Fibroblast of skin of right quadriceps (primary cell): ENCODE measurements around the gene CCDC106.

ENCODE experiments used
- DNase-seq: peaks from one replicate; pipeline ENCODE4 v3.0.0-alpha.2; 2013

The CCDC106 gene

GRCh38 chr19:55671054-55671378, 23.0 kb downstream of the CCDC106 start:
- no peak for DNase-seq

GRCh38 chr19:55672418-55672817, 24.4 kb downstream of the CCDC106 start:
- peak; percentile 15 for DNase-seq

GRCh38 chr19:55673465-55673864, 25.5 kb downstream of the CCDC106 start:
- no peak for DNase-seq

DNA sequence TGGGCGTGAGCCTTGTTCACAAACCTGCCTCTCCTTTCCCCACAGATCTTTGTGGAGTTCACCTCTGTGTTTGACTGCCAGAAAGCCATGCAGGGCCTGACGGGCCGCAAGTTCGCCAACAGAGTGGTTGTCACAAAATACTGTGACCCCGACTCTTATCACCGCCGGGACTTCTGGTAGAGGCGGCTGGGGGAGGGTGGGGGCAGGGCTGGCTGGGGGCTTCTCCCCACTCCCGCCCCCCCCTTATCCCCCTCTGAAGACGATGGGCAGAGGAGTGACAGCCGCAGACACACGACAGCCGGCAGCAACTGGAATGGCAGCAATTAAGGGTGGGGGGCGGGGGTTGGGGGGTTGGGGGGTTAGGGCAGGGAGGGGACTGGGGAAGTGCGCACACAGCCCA, 25.9 kb downstream of the CCDC106 start:
- DNase-seq, result no peak

DNA sequence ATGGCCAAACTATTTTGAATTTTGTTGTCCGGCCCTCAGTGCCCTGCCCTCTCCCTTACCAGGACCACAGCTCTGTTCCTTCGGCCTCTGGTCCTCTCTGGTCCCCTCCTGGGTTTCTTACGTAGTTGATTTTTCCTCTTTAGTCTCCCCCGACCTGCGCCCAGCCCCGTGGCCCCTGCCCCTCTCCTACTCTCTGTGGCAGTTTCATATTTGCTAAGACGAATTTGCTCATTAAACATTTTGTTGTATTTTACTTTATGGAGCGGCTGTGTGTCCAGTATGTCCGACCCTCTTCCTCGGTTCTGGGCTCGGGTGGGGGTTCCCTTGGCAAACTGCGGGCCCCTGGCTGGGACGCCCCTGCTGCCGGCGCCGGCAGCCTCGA, 26.4 kb downstream of the CCDC106 start:
- no peak for DNase-seq

DNA sequence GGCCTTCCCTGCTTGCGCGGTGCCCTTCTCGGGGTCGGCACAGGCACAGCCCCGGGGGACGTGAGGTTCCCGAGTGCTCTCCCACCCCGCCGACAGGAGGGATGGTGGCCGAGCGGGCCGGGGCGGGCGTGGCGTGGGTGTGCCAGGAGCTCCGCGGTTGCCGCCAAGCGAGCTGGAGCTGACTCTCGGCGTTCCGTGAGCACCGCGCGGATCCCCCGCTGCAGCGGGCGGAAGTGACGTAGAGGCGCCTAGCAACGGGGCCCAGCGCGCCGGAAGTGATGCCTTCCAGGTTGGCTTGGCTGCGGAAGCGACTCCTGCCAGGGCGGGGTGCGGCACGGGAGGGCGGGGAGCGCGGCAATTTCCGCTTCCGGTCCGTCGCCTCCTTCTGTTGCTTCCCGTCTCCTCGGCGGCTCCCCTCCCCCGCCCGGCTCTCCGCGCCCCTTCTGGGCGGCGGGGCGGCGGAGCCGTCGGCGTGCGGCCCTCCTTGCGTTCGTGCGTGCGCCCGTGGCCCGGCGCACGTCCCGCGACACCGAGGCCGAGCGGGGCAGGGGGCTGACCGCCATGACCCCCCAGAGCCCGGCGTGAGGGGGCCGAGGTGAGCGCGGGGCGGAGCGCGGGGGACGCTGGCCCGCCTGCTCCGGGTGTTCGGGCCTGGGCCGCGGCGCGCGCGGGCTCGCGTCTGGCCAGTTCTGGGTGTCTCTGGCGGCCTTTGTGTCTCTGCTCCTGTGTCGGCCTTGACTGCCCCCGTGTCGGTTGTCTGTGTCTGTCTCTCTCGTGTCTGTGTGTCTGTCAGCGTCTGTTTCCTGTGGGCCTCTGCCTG, 27.0 kb downstream of the CCDC106 start, which contains the start of gene EPN1:
EPN1 (plus strand) TSS at position 386 of the 820 bp plus-strand sequence. CDS start 3,402 bp downstream, outside the sequence.
- peak; percentile 96 for DNase-seq

GRCh38 chr19:55675661-55676354, 27.8 kb downstream of the CCDC106 start:
- DNase-seq, result no peak

- no peak for DNase-seq
Observed at GRCh38 chr19:55676383-55676782, 28.4 kb downstream of the CCDC106 start.

DNA sequence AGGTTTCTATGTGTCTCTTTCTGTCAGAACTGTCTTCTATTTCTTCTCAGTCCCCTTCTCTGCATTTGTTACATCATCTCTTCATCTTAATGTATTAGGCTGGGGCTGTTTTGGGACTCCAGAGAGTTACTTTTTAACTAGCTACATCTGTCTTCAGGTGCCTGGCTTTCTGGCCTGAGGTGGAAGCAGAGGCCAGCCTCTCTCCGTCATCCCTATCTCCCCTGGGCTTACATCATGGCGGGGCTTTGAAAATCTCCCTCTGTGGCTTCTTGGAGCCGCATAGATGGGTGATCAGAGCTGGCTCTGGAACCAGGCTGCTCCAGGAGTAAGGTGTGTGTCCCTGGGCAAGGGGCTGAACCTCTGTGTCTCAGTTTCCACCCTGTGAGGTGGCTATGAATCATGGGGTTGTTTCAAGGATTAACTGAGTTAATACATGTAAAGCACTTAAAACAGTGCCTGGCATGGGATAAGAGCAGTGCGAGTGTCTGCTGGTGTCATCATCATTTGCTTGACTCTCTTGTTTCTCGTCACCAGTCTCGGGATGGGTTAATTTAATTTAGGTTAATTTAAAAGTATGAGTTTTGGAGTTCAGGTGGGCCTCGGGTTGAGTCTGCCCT, 29.0 kb downstream of the CCDC106 start:
- DNase-seq, result no peak

- DNase-seq, result no peak
Observed at GRCh38 chr19:55677572-55678028, 29.6 kb downstream of the CCDC106 start.

DNA sequence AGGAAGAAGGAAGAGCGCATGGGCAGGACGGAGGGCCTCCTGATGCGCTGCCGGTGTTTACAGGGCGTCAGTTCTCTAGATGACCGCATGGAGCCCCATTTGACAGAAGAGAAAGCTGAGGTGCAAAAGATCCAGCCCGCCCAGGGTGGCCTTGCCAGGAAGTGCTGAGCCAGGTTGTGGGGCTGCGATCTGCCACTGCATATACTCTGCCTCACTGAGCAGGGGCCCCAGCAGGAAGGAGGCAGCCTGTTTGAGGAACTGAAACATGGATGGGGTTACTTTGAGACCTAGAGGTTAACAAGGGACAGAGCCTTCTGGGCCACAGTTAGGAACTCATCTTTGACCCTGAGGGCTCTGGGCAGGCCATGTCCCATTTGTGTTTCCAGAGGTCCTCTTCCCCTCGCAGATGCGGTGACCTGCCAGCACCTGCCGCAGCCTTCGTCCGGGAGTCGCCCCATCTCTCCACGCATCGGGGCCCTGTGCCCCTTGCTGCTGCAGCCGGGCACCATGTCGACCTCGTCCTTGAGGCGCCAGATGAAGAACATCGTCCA, 30.2 kb downstream of the CCDC106 start:
- no peak for DNase-seq

DNA sequence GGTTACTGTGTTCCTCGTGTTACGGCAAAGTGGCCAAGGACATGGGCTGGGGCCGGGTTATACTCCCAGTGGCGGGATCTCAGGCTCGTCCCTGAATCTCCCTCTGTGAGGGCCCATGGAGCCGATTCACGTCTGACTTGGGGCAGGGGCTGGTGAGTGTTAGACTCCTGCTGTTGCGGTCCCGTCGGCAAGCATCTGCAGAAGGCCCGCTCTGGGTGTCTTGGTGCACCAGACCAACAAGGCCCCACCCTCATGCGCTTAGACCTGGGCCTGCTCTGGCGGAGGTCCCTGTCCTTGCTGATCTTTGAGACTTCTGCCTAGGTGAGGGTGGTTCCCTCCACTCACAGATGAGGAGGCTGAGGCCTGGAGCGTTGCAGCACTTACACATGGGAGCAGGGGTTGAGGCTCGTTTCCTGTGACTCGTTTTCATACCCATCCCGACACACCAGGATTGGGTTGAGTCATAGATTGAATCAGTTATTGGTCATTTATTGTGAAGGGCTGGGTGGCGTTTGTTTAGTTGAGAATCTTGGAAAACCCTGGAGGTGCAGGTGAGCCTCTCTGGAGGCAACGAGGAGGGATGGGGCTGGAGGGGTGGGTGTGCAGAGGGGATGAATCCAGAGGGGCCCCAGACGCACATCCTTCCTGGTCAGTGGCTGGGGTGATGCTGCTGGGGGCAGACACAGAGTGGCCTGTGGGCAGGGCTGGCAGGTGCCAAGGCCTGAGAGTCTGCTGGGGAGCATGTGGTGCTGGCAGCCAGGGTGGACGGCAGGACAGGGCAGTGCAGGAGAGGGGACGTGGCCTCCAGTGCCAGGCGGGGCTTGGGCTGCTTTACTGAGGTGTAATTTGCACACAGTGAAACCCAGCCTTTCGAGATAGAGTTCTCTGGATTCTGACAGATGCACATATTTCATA, 31.6 kb downstream of the CCDC106 start:
- peak; percentile 14 for DNase-seq

DNA sequence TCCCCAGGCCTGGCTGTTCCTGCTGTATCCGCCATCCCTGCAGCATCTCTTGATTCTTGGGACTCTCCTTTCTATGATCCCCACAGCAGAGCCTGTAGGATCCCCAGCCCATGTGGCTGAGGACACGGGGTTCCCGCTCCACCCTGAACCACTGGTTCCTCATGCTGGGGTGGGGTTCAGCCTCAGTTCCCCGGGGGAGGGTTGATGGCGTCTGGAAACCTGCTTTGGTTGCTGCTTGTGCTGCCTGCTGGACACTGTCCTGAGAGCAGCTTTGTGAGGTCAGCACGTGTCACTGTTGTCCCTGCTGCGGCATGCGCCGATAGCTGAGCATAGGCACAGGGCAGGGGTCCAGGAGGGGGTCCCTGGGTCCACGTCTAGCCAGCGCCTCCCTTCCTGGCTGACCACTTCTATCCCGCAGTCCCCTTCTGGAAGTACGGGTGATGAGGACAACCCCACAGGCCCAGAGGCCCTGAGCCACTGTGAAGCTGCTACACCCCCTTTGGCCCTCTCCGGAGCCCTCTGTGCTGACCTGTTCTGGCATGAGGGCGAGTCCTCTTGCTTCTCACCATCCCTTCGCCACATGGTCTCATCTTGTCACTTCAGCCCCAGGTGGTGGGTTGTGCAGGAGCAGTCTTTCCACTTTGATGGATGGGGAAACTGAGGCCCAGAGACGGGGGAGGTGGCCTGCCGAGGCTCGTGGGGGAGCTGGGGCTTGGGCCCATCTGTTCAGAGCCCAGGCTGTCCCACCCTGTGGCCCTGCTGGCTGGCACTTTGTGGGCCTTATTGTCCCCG, 32.5 kb downstream of the CCDC106 start:
- no peak for DNase-seq

DNA sequence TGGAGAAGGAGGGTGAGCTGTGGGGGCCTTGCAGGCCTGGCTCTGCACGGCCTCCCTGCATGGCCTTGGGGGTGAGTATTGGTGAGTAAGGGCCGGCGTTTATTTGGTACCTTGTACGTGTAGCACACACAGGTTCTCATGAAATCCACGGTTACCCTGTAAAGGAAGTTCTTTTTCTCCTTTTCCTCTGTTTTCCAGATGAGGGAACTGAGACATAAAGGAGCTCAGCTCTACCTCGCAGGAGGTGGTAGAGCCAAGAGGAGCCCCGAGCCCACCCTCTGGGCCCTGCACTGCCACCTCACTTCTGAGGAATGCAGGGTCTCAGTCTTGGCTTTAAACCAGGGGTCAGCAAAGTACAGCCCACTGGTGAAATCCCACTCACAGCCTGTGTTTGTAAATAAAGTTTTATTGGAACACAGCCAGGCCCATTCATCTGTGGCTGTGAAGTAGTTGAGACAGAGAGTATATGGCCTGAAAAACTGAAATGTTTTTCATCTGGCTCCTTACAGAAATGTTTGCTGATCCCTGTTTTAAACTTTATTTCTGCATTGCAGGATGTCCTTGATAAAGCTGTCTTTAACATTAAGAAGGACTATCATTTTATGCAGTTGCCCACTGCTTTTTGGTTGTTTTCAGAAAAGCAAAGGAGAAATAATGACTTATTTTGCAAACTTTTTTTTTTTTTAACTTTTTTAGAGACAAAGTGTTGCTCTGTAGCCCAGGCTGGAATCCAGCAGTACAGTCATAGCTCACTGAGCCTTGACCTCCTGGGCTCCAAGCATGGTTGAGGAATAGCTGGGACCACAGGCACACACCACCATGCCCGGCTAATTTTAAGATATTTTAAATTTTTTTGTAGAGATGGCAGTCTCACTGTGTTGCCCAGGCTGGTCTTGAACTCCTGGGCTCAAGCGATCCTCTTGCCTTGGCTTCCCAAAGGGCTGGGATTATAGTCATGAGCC, 33.4 kb downstream of the CCDC106 start:
- no peak for DNase-seq

DNA sequence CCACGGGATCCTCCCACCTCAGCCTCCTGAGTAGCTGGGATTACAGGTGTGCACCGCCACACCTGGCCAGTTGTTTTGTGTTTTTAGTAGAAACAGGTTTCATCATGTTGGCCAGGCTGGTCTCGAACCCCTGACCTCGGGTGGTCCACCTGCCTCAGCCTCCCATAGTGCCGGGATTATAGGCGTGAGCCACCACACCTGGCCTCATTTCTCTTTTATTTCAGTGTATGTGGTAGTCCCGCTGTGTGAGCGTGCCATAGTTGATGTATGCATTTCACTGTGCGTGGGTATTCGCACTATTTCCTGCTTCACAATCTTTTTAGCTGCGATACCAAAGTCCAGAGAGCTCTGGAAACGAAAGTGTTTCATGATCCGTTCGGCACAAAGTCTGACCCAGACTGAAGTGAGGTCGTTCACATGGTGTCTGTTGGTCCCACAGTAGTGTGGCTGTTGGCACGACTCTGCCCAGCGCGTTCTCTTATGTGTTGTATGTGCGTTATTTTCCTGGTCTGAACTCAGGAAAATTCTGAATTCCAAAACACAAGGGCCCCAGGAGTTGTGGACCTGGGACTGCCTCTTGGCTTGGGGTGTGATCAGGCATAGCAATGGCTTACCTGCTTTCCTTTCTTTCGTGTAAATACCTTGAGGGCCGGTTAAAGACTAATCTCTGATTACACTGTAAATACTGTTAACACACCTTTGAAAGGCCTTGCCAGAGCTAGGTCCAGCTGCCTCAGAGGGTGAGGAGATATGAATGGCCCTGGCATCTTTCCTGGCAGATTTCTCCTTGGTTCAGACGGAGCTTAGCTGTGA, 35.6 kb downstream of the CCDC106 start:
- DNase-seq, result no peak

DNA sequence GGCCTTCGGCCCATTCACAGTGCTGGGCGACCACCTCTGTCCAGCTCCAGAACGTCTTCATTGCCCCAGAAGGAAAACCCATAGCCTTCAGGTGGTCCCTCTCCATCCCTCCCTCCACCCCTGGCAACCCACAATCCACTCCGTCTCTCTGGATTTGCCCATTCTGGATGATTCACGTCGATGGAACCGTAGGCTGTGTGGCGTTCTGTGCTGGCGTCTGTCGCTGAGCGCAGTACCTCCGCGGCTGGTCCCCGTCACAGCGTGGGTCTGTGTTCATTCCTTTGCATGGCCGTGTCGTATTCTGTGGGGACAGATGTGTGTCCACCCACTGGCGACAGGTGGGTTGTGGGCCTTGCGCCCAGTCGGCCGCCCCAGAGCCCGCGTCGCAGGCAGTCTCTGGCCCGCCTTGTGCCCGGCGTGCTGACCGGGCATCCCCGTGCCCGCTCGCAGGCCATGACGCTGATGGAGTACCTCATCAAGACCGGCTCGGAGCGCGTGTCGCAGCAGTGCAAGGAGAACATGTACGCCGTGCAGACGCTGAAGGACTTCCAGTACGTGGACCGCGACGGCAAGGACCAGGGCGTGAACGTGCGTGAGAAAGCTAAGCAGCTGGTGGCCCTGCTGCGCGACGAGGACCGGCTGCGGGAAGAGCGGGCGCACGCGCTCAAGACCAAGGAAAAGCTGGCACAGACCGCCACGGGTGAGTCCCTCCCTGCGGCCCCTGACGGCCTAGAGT, 37.1 kb downstream of the CCDC106 start:
- DNase-seq, result no peak

DNA sequence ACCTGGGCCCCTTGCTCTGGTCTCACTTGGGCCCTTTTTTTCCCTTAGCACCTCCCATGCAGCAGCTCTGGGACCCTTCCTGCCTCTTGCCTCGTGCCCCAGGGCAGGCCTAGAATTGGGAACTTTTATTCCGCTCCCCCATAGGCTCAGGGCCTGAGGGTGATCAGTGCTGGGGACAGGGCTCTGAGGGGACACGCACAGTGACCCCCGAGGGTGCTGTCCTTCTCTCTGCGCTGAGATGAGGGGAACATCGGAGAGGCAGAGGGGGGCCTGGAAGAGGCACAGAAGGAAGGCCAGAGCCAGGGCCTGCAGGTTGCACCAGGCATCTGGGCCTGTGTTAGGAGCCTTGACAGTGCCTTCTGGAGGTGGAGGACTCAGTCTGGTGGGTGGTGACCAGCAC, 37.8 kb downstream of the CCDC106 start:
- DNase-seq, result no peak

- no peak for DNase-seq
Observed at GRCh38 chr19:55686311-55687050, 38.5 kb downstream of the CCDC106 start.
